Adrenal gland (tissue), 5 donors: Measurements from ENCODE around the gene PRSS53.

Source experiments
- CTCF ChIP-seq, 6 experiments: fragments of 450-650 bp in 4 of 6; fragments of 200-600 bp in 2 of 6; sonication (generic) in 1 of 6; IDR thresholded peaks; 1 replicate in 5 of 6; 2 replicates in 1 of 6; pipeline versions ENCODE4 v1.5.1 to v1.8.0; 2016 to 2021; ENCODE audit warnings: antibody characterized with exemption in 6 of 6, mild to moderate bottlenecking in 2 of 6, moderate library complexity in 1 of 6
- POLR2A ChIP-seq, 2 donors: fragments of 450-650 bp; IDR thresholded peaks; one replicate each; pipeline ENCODE4 v1.6.1; 2017; ENCODE audit warnings: antibody characterized with exemption in 2 of 2, mild to moderate bottlenecking in 2 of 2, moderate library complexity in 1 of 2
- donor health status: DM: no; HTN: no; CAD: no.

- TF ChIP-seq POLR2A (IDR thresholded peaks at IDR 0.05): no peak
- no peak for TF ChIP-seq CTCF (IDR thresholded peaks at IDR 0.05)
Observed at GRCh38 chr16:31129568-31130335, 41.0 kb upstream of the PRSS53 start.
